Upper lobe of left lung (tissue), 4 donors: ENCODE results near the gene RHBG.

Experiments
- EP300 ChIP-seq, 4 donors: sonication (generic); formaldehyde crosslinking; IDR thresholded peaks; one replicate each; pipeline ENCODE4 v1.5.1; 2017; ENCODE audit warnings: antibody characterized with exemption in 4 of 4, control low read depth in 2 of 4
- POLR2A ChIP-seq, 4 donors: fragments of 450-650 bp; IDR thresholded peaks; one replicate each; pipeline ENCODE4 v1.5.1; 2016 to 2017; ENCODE audit warnings: antibody characterized with exemption in 4 of 4, mild to moderate bottlenecking in 2 of 4
- TF ChIP-seq, protein P1 (sequence below), 6 experiments: fragments of 450-650 bp in 4 of 6; fragments of 200-600 bp in 2 of 6; sonication (generic) in 2 of 6; IDR thresholded peaks; one replicate each; pipeline ENCODE4 v1.5.1; 2016 to 2019; ENCODE audit warnings: antibody characterized with exemption in 6 of 6

DNA sequence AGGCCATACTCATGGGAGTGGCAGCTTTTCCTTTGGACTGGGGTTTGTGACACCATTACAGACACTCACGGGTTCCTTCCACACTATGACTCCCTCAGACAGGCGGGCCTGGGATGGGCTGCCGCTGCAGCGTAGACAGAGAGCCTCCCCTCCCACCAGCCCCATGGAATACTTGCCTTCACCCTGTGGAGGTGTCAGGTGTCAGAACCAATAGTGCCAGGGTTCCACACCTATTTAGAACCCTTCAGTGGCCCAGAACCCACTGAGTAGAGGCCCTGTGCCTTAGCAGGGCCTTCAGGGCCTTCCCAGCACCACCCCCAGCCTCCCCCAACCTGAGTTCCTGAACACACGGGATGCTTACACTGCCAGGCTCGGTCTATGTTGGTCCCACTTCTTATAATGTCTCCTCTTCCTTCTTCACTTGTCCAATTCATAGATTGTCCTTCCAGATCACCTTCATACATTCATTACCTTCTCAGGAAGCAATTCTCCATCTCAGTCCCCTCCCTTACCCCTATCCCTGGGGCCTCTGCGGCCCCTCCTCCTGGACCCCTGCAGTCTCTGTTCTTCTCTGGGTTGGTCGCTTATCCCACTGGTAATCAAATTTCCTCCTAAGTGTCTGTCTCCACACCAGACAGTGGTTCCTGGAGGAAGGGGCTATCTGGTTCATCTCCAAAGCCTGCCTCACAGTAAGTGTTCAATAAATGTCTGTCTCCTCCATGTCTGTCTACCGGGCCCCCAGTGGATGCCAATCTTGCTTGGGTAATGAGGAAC, 1.4 kb upstream of the RHBG start:
- TF ChIP-seq POLR2A (IDR thresholded peaks at IDR 0.05) (no peak), EP300 (IDR thresholded peaks at IDR 0.05) (no peak)
- TF ChIP-seq, protein P1, sequence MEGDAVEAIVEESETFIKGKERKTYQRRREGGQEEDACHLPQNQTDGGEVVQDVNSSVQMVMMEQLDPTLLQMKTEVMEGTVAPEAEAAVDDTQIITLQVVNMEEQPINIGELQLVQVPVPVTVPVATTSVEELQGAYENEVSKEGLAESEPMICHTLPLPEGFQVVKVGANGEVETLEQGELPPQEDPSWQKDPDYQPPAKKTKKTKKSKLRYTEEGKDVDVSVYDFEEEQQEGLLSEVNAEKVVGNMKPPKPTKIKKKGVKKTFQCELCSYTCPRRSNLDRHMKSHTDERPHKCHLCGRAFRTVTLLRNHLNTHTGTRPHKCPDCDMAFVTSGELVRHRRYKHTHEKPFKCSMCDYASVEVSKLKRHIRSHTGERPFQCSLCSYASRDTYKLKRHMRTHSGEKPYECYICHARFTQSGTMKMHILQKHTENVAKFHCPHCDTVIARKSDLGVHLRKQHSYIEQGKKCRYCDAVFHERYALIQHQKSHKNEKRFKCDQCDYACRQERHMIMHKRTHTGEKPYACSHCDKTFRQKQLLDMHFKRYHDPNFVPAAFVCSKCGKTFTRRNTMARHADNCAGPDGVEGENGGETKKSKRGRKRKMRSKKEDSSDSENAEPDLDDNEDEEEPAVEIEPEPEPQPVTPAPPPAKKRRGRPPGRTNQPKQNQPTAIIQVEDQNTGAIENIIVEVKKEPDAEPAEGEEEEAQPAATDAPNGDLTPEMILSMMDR (IDR thresholded peaks at IDR 0.05) = no peak
